Neural progenitor cell (in vitro differentiated cells): ENCODE data around the gene POLR2J.

Experiments
- CTCF ChIP-seq: fragments of 200-600 bp; sonication (generic); IDR thresholded peaks from 2 replicates; pipeline ENCODE4 v1.5.1; 2017; ENCODE audit warnings: antibody characterized with exemption, mild to moderate bottlenecking
- EZH2 ChIP-seq: fragments of 200-600 bp; sonication (generic); IDR thresholded peaks from 2 replicates; pipeline ENCODE4 v1.6.1; 2017; ENCODE audit warnings: antibody characterized with exemption, mild to moderate bottlenecking, moderate library complexity

GRCh38 chr7:102454468-102454867 is 24.3 kb downstream of the POLR2J start:
- TF ChIP-seq CTCF (no peak), EZH2 (no peak)
